WTC11 (cell line): Measurements from ENCODE around the gene GRB7. TPM values are rescaled to one million over a fixed set of nuclear protein-coding genes. Genes with fewer than 3 reads are reported as not detected.

Experiments
- ATAC-seq: fragments of 200-7000 bp; cut with Tn5 transposase; 2 replicates; pipeline ENCODE4 v1.10.0; 2021; ENCODE audit warnings: mild to moderate bottlenecking, moderate library complexity
- CTCF ChIA-PET: fragments of 300-600 bp; sonication (Branson Sonifier 250); formaldehyde crosslinking; loops from one replicate; lab custom pipeline; 2021; ENCODE audit warnings: antibody characterized with exemption; lab: Charles Lee
- POLR2A ChIA-PET: fragments of 350-600 bp; sonication (Branson Sonifier 250); formaldehyde crosslinking; loops from one replicate; lab custom pipeline; 2021; ENCODE audit warnings: antibody characterized with exemption; lab: Charles Lee
- DNase-seq: peaks from one replicate; pipeline ENCODE4 v3.0.0; 2021; ENCODE audit warnings: low spot score
- H3K27ac Mint-ChIP-seq: 2 replicates; pipeline ENCODE4 v1.8.0; 2021; ENCODE audit warnings: mixed read lengths
- H3K27me3 Mint-ChIP-seq: 2 replicates; pipeline ENCODE4 v1.8.0; 2021; ENCODE audit warnings: low read depth, mild to moderate bottlenecking, moderate library complexity, mixed read lengths
- H3K36me3 Mint-ChIP-seq: 2 replicates; pipeline ENCODE4 v1.8.0; 2021; ENCODE audit warnings: mixed read lengths
- H3K4me1 Mint-ChIP-seq: 2 replicates; pipeline ENCODE4 v1.8.0; 2022; ENCODE audit warnings: mixed read lengths
- H3K4me3 Mint-ChIP-seq: 2 replicates; pipeline ENCODE4 v1.8.0; 2021; ENCODE audit warnings: mild to moderate bottlenecking, moderate library complexity, mixed read lengths
- H3K9me3 Mint-ChIP-seq: 2 replicates; pipeline ENCODE4 v1.8.0; 2021; ENCODE audit warnings: mixed read lengths
- AR ChIP-seq: fragments of 250-450 bp; sonication (Bioruptor Pico); IDR thresholded peaks from 2 replicates; pipeline ENCODE4 v1.9.0; 2021; ENCODE audit warnings: mild to moderate bottlenecking
- HMGXB4 ChIP-seq: sonication (generic); formaldehyde crosslinking; IDR thresholded peaks from 2 replicates; pipeline ENCODE4 v1.8.1; 2023; ENCODE audit warnings: mild to moderate bottlenecking, moderate library complexity, missing genetic modification reagents
- NFYB ChIP-seq: sonication (generic); formaldehyde crosslinking; conservative IDR thresholded peaks from 2 replicates; pipeline ENCODE4 v1.8.0; 2022; ENCODE audit warnings: low read depth, missing genetic modification reagents
- NR2C2 ChIP-seq: sonication (generic); formaldehyde crosslinking; IDR thresholded peaks from 2 replicates; pipeline ENCODE4 v1.8.0; 2022; ENCODE audit warnings: mild to moderate bottlenecking, missing genetic modification reagents
- NR3C1 ChIP-seq: sonication (generic); formaldehyde crosslinking; conservative IDR thresholded peaks from 2 replicates; pipeline ENCODE4 v1.8.1; 2023; ENCODE audit warnings: low read depth, mild to moderate bottlenecking, missing genetic modification reagents
- PRDM15 ChIP-seq: sonication (generic); formaldehyde crosslinking; IDR thresholded peaks from 2 replicates; pipeline ENCODE4 v1.8.0; 2022; ENCODE audit warnings: missing genetic modification reagents
- STAT6 ChIP-seq: sonication (generic); formaldehyde crosslinking; conservative IDR thresholded peaks from 2 replicates; pipeline ENCODE4 v1.8.1; 2023; ENCODE audit warnings: mild to moderate bottlenecking, low read depth, missing genetic modification reagents, moderate library complexity
- TEAD1 ChIP-seq: sonication (generic); formaldehyde crosslinking; IDR thresholded peaks from 2 replicates; pipeline ENCODE4 v1.8.0; 2022; ENCODE audit warnings: mild to moderate bottlenecking, missing genetic modification reagents
- TEAD4 ChIP-seq: sonication (generic); formaldehyde crosslinking; IDR thresholded peaks from 2 replicates; pipeline ENCODE4 v1.8.0; 2022; ENCODE audit warnings: mild to moderate bottlenecking, missing genetic modification reagents
- USF2 ChIP-seq: sonication (generic); formaldehyde crosslinking; IDR thresholded peaks from 2 replicates; pipeline ENCODE4 v1.8.1; 2023; ENCODE audit warnings: mild to moderate bottlenecking, missing genetic modification reagents, moderate library complexity
- ZMAT4 ChIP-seq: fragments of 250-450 bp; sonication (Bioruptor Pico); IDR thresholded peaks from 2 replicates; pipeline ENCODE4 v1.9.0; 2021; ENCODE audit warnings: mild to moderate bottlenecking
- ZNF121 ChIP-seq: sonication (generic); formaldehyde crosslinking; IDR thresholded peaks from 2 replicates; pipeline ENCODE4 v1.8.0; 2023; ENCODE audit warnings: missing genetic modification reagents
- total RNA-seq: library from RNA; stranded (reverse); gene quantifications from 3 replicates; pipeline ENCODE4 v1.2.3, GENCODE V29; 2021
- TF ChIP-seq, protein P1 (sequence below): sonication (generic); formaldehyde crosslinking; IDR thresholded peaks from 2 replicates; pipeline ENCODE4 v1.8.0; 2023; ENCODE audit warnings: missing genetic modification reagents
- TF ChIP-seq, protein P2 (sequence below): sonication (generic); formaldehyde crosslinking; IDR thresholded peaks from 2 replicates; pipeline ENCODE4 v1.8.0; 2022; ENCODE audit warnings: mild to moderate bottlenecking, missing genetic modification reagents

Gene GRB7
- total RNA-seq, 1 experiment from 2014 or later, result 48.5 TPM

- TF ChIP-seq AR (CRISPR knock-in tag) (no peak), TEAD4 (no peak), NFYB (CRISPR knock-in tag) (no peak), TEAD1 (CRISPR knock-in tag) (no peak), PRDM15 (CRISPR knock-in tag) (no peak)
Observed at GRCh38 chr17:39772987-39773934, 35.5 kb downstream of the GRB7 start (continued).

DNA sequence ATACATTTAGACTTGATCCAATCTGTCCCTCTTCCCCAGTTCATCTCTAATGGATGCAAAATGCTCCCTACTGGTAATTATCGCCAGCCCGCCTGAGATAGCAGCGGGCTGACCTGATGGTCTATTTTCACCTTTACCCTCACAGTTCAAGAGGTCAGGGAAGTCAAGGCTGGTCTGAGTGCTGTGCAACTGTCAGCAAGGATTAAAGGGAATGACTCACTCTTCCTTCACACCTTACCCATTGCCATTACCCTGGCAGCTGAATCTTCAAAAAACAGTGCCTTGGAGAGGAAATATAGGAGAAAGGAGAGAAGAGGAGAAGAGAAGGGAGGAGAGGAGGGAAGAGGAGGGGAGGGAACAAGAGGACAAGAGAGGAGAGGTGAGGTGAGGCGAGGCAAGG lies 36.3 kb downstream of the GRB7 start:
- H3K27me3 Mint-ChIP-seq, result no peaks in the 10 kb centered on the region
- no peak for ATAC-seq

GRCh38 chr17:39775031-39775430 lies 37.3 kb downstream of the GRB7 start:
- H3K4me3 Mint-ChIP-seq, result no peak overlapping the region
- ATAC-seq (no peak), DNase-seq (no peak)
- H3K36me3 Mint-ChIP-seq, result no peaks in the 10 kb centered on the region
- ChIA-PET CTCF (interaction anchor here (0.7 to 1.0 kb wide), 2 partner anchors 60 to 227 kb away, joined by 3 read pairs; no protein-coding TSS in a partner anchor), POLR2A (no interaction called here)
- no peak overlapping the region for H3K27ac Mint-ChIP-seq
- no peaks in the 10 kb centered on the region for H3K27me3 Mint-ChIP-seq
- peaks cover 12% of the 10 kb centered on the region for H3K4me1 Mint-ChIP-seq
- H3K9me3 Mint-ChIP-seq, result no peaks in the 10 kb centered on the region
- TF ChIP-seq HMGXB4 (CRISPR knock-in tag), result no peak
- no peak for TF ChIP-seq USF2 (CRISPR knock-in tag)
- no peak for TF ChIP-seq ZNF121 (CRISPR knock-in tag)
- TF ChIP-seq, protein P1, sequence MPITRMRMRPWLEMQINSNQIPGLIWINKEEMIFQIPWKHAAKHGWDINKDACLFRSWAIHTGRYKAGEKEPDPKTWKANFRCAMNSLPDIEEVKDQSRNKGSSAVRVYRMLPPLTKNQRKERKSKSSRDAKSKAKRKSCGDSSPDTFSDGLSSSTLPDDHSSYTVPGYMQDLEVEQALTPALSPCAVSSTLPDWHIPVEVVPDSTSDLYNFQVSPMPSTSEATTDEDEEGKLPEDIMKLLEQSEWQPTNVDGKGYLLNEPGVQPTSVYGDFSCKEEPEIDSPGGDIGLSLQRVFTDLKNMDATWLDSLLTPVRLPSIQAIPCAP (CRISPR knock-in tag), result no peak
- no peak for TF ChIP-seq STAT6 (CRISPR knock-in tag)
- TF ChIP-seq NR2C2, result no peak

More for the DNA sequence above, 36.3 kb downstream of the GRB7 start:
- no peak for DNase-seq
- no peak overlapping the region for H3K27ac Mint-ChIP-seq
- peaks cover 12% of the 10 kb centered on the region for H3K4me1 Mint-ChIP-seq
- ChIA-PET POLR2A (no interaction called here), CTCF (no interaction called here)
- H3K9me3 Mint-ChIP-seq, result no peaks in the 10 kb centered on the region
- TF ChIP-seq ZMAT4 (CRISPR knock-in tag), result no peak
- TF ChIP-seq, protein P2, sequence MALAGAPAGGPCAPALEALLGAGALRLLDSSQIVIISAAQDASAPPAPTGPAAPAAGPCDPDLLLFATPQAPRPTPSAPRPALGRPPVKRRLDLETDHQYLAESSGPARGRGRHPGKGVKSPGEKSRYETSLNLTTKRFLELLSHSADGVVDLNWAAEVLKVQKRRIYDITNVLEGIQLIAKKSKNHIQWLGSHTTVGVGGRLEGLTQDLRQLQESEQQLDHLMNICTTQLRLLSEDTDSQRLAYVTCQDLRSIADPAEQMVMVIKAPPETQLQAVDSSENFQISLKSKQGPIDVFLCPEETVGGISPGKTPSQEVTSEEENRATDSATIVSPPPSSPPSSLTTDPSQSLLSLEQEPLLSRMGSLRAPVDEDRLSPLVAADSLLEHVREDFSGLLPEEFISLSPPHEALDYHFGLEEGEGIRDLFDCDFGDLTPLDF (CRISPR knock-in tag), result no peak
- TF ChIP-seq NR3C1, result no peak
- no peak overlapping the region for H3K4me3 Mint-ChIP-seq
- no peaks in the 10 kb centered on the region for H3K36me3 Mint-ChIP-seq
